IPS-18a (cell line): ENCODE data around the gene FIGNL1.

Source experiments
- H3K27ac ChIP-seq: one replicate; pipeline ENCODE4 v1.5.1; 2013; ENCODE audit warnings: low read length
- H3K27me3 ChIP-seq: one replicate; pipeline ENCODE4 v1.6.1; 2013; ENCODE audit warnings: mild to moderate bottlenecking, low read length; ENCODE audit not compliant: control insufficient read depth, insufficient read depth
- H3K36me3 ChIP-seq: one replicate; pipeline ENCODE4 v1.6.1; 2013; ENCODE audit warnings: low read depth, low read length; ENCODE audit not compliant: control insufficient read depth
- H3K4me1 ChIP-seq: one replicate; pipeline ENCODE4 v1.6.1; 2013; ENCODE audit warnings: low read depth, low read length; ENCODE audit not compliant: control insufficient read depth
- H3K4me3 ChIP-seq: one replicate; pipeline ENCODE4 v1.5.1; 2013; ENCODE audit warnings: low read length
- H3K9ac ChIP-seq: one replicate; pipeline ENCODE4 v1.6.1; 2013; ENCODE audit warnings: mild to moderate bottlenecking, low read length, moderate library complexity
- H3K9me3 ChIP-seq: one replicate; pipeline ENCODE4 v1.6.1; 2013; ENCODE audit warnings: low read depth, low read length; ENCODE audit not compliant: control insufficient read depth

The FIGNL1 gene

DNA sequence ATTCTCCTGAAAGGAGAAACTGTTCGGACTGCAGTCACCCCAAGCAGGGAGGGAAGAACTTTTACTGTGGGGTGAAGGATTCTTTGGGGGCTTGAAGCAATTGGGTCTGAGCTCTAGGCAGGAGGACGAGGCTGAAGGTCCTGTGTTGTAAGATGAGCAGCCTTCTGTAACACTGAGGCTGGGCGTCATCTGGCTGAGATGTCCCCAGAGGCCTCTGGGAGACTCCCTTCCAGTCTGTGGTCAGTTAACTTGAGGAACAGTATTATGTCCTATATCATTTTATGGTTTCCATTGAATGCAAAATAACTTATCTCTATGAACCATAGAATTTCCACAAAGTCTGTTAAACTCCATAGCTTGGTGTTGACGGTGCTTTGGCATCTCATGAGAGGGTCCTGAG lies 26.3 kb downstream of the FIGNL1 start:
- Histone ChIP-seq H3K4me3 (no peak overlapping the region), H3K9ac (no peak overlapping the region), H3K4me1 (peaks cover 15% of the 10 kb centered on the region), H3K9me3 (no peaks in the 10 kb centered on the region), H3K36me3 (no peaks in the 10 kb centered on the region), H3K27me3 (no peaks in the 10 kb centered on the region), H3K27ac (no peak overlapping the region)

GRCh38 chr7:50422858-50423257 lies 27.3 kb downstream of the FIGNL1 start:
- Histone ChIP-seq H3K27ac (no peak overlapping the region), H3K4me1 (peaks cover 15% of the 10 kb centered on the region), H3K36me3 (no peaks in the 10 kb centered on the region), H3K27me3 (no peaks in the 10 kb centered on the region), H3K4me3 (no peak overlapping the region), H3K9ac (no peak overlapping the region), H3K9me3 (no peaks in the 10 kb centered on the region)

GRCh38 chr7:50421043-50421442 lies 29.1 kb downstream of the FIGNL1 start:
- no peaks in the 10 kb centered on the region for H3K27me3 ChIP-seq
- no peak overlapping the region for H3K27ac ChIP-seq
- H3K4me3 ChIP-seq: no peak overlapping the region
- H3K9ac ChIP-seq: no peak overlapping the region
- H3K9me3 ChIP-seq: no peaks in the 10 kb centered on the region
- peaks cover 15% of the 10 kb centered on the region for H3K4me1 ChIP-seq
- no peaks in the 10 kb centered on the region for H3K36me3 ChIP-seq

DNA sequence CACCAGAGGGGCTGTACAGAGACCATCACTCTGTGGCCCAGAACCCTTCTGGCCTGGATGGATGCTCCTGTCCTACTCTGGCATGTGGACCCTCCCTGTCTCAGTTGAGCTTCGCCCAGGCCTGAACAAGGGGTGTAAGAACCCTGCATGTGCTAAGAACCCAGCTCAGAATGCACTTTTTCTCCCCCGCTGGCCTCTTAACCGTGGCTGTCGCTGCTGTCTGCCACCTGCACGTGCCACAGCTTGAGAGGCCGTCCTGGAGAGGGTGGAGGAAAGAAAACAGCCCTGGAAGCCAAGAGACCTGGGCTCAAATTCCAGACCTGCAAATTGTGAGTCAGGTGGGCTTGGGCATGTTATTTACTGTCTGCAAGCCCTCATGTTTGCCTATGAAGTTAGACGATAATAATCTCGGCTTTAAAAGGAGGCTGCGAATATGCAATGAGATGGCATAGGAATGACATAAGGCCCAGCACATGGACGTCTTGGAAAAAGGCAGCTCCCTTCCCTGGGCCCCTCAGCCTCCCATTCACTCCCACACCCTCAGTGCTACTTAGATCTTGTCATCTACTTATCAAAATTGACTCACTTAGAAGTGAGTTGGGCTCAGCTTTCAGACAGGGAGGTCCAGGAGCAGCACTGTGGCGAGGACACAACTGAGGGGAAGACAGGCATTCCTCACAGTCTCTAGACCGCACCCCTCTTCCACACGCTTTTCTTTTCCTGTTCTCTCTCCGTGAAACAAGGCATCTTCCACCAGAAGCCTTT lies 31.4 kb downstream of the FIGNL1 start:
- Histone ChIP-seq H3K27me3 (no peaks in the 10 kb centered on the region), H3K36me3 (no peaks in the 10 kb centered on the region), H3K9ac (no peak overlapping the region), H3K9me3 (no peaks in the 10 kb centered on the region), H3K4me1 (peaks cover 15% of the 10 kb centered on the region), H3K4me3 (no peak overlapping the region), H3K27ac (no peak overlapping the region)

GRCh38 chr7:50418086-50418515 lies 32.0 kb downstream of the FIGNL1 start:
- H3K9me3 ChIP-seq: no peaks in the 10 kb centered on the region
- H3K4me1 ChIP-seq: peaks cover 15% of the 10 kb centered on the region
- H3K36me3 ChIP-seq: no peaks in the 10 kb centered on the region
- no peaks in the 10 kb centered on the region for H3K27me3 ChIP-seq
- H3K4me3 ChIP-seq: no peak overlapping the region
- H3K9ac ChIP-seq: no peak overlapping the region
- no peak overlapping the region for H3K27ac ChIP-seq

DNA sequence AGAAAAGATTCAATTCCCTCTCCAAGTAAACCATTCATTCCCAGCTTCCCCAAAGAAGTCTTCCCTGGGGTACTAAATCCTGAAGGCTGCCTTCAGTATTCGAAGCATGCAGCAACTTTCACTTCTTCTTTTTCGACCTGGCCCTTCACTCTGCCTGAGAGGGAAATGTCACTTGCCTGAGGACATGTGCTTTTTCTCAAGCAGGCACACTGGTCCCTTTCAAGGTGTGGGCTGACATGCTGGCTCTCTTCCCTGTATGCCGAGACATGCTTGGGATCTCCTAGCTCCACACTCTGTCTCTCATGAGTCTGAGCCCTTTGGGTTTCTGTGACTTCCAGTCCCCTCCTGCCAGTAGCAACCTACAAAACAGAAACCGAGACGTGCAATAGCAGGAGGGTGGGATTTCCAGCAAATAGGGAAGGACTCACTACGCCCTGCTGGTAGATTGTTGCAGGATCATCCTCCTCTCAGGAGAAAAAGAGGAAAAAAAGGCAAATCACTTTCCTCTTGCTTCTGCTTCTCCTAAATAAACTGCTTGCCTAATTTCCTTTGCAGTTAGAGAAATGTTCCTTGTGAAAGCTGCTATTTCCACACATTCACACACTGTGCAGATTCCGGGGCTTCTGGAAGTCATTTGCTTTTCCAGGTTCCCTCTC lies 33.5 kb downstream of the FIGNL1 start:
- no peak overlapping the region for H3K27ac ChIP-seq
- H3K9me3 ChIP-seq: no peaks in the 10 kb centered on the region
- H3K27me3 ChIP-seq: no peaks in the 10 kb centered on the region
- H3K9ac ChIP-seq: no peak overlapping the region
- H3K4me3 ChIP-seq: no peak overlapping the region
- no peaks in the 10 kb centered on the region for H3K36me3 ChIP-seq
- H3K4me1 ChIP-seq: peaks cover 10% of the 10 kb centered on the region

DNA sequence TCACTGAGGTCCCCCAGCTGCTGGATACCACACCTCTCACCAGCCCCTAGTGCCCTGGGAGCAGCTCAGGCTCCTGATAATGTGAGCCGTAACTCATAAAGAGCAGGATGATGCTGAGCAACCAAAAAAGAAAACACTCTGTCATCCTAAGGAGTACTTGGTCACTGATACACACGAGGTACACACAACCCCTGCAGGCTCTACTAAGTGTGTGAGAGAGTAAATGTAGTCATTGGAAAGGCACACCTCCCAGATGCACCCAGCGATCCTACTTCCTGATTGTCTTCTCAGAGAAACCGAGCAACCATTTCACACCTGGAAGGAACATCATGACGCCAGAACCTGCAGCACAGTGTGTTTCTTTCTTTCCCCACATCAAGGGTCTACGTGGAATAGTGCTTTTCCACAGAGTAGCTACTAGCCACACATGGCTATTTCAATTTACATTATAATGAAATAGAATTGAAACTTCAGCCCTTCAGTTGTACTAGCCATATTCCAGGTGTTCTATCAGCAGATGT lies 34.2 kb downstream of the FIGNL1 start:
- Histone ChIP-seq H3K4me3 (no peak overlapping the region), H3K27me3 (no peaks in the 10 kb centered on the region), H3K27ac (no peak overlapping the region), H3K36me3 (no peaks in the 10 kb centered on the region), H3K9ac (no peak overlapping the region), H3K9me3 (no peaks in the 10 kb centered on the region), H3K4me1 (peaks cover 3% of the 10 kb centered on the region)

GRCh38 chr7:50413561-50413960 lies 36.6 kb downstream of the FIGNL1 start:
- Histone ChIP-seq H3K27me3 (no peaks in the 10 kb centered on the region), H3K4me3 (no peak overlapping the region), H3K4me1 (no peaks in the 10 kb centered on the region), H3K9me3 (no peaks in the 10 kb centered on the region), H3K36me3 (no peaks in the 10 kb centered on the region), H3K27ac (no peak overlapping the region), H3K9ac (no peak overlapping the region)

GRCh38 chr7:50412973-50413372 lies 37.2 kb downstream of the FIGNL1 start:
- Histone ChIP-seq H3K36me3 (no peaks in the 10 kb centered on the region), H3K27ac (no peak overlapping the region), H3K9ac (no peak overlapping the region), H3K4me3 (no peak overlapping the region), H3K27me3 (no peaks in the 10 kb centered on the region), H3K9me3 (no peaks in the 10 kb centered on the region), H3K4me1 (no peaks in the 10 kb centered on the region)

DNA sequence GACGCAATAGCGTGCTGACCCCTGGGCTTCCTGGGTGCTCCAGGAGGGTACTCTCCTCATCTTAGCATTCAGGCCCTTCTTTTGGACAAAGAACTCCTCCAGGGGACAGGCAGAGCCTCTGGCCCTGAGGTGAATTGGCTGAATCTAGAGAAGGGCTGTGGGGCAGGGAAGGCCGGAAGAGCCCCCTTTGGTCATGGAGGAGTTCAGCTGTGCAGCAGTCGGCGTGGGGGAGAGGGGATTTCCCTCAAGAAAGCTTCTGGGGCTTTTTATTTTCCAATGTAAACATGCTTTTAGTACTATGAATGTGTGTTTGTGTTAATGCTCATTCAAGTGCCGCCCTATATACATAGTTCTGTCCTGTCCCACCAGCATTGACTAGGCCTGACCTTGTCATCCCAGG lies 38.8 kb downstream of the FIGNL1 start:
- H3K27me3 ChIP-seq: no peaks in the 10 kb centered on the region
- no peaks in the 10 kb centered on the region for H3K36me3 ChIP-seq
- H3K9me3 ChIP-seq: no peaks in the 10 kb centered on the region
- H3K9ac ChIP-seq: no peak overlapping the region
- no peak overlapping the region for H3K4me3 ChIP-seq
- H3K4me1 ChIP-seq: no peaks in the 10 kb centered on the region
- no peak overlapping the region for H3K27ac ChIP-seq

DNA sequence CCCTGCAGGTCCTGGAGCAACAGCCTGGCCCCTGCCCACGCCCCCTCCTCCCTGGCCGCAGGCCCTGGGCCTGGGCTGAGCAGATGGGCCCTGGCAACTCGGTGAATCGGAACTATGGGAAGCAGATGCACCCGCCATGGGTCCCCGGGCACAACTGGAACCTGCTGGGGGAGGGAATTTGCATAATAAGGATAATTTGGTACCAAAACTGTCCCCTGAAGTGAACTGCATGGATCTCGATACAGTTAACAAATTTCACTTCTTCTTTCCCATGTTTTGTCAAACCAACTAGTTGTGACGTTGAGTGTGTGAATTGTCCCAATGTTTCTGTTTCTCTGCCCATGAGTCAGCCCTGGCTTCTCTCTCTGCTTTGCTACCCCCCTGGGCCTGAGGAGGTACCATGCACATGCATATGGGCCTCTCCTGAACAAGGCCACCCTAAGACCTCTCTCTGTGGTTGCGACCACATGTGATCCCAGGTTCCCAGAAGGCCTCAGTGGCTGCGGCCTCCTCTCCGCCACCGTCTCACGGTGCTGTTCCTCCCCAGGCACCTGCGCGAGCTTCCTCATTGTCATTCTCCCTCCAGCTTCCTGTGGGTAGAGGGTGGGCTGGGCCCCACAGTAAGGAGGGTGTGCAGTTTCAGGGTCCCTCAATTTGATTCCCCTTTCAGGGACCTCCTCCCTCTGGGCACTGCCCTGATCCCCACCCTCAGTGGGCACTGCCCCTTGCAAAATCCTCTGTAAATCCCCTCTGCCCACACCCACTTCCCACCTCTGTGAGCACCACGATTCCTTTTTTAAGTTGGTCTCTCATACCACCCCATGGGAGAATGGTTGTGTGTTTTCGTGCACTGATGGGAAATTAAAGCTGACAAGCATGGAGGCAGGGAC lies 40.0 kb downstream of the FIGNL1 start:
- Histone ChIP-seq H3K4me1 (no peaks in the 10 kb centered on the region), H3K36me3 (no peaks in the 10 kb centered on the region), H3K27ac (no peak overlapping the region), H3K9ac (no peak overlapping the region), H3K27me3 (no peaks in the 10 kb centered on the region), H3K9me3 (no peaks in the 10 kb centered on the region), H3K4me3 (no peak overlapping the region)
